Measurements from ENCODE around the gene SLC36A1. TPM values are rescaled to one million over a fixed set of nuclear protein-coding genes. Genes with fewer than 3 reads are reported as not detected.

The SLC36A1 gene
- total RNA-seq, 3 donors from 2014 or later (not counting 1 experiment from before 2014, with no cell fraction given): 10.9 to 16.1 (median 13.0) TPM

DNA sequence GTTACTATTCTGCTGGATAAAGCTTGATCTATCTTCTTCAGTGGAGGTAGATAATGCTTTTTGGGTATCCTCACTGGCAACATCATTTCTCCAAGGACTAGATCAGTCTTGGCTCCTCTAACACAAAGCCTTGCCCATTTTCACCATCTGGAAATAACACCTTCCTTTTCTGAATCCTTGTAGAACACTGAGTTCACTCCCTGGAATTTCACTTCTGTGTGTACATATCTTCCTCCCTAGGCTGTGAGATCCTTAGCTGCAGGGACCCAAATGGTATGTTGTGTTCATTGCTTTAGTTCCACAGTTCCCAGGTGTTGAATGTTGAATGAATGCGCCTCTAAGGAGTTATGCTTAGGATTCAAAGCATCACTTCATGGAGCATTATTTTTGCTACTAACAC lies 16.7 kb upstream of the SLC36A1 start:
- H3K4me3 ChIP-seq (ENCODE audit: low read length): no peak overlapping the region
- intact Hi-C loops (cut with micrococcal nuclease): no loop called here
- WGBS (ENCODE audit: insufficient coverage): 92% methylated on average over 1 of the region's 1 CpG

DNA sequence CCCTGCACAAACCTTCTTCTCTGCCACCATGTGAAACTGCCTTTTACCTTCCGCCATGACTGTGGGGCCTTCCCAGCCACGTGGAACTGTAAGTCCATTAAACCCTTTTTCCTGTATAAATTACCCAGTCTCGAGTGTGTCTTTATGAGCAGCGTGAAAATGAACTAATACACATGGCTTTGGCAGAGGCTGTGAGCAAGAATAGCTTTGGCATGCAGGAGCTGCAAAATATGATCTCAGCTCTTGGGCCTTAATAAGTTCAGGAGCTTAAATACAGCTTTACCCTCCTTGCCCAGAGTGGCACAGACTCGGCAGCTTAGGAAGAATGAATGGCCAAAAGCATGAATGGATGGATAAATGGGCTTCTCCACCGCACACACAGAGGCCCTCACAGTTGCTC lies 15.7 kb upstream of the SLC36A1 start:
- Histone ChIP-seq H3K9me3 (ENCODE audit: control insufficient read depth, insufficient read depth, low read length) (no peaks in the 10 kb centered on the region), H3K36me3 (ENCODE audit: control insufficient read depth, insufficient read depth, low read length) (no peaks in the 10 kb centered on the region), H3K4me1 (ENCODE audit: control insufficient read depth, insufficient read depth, low read length) (no peaks in the 10 kb centered on the region), H3K4me3 (ENCODE audit: low read length) (no peak overlapping the region), H3K27ac (ENCODE audit: low read length) (no peak overlapping the region), H3K27me3 (ENCODE audit: control insufficient read depth, insufficient read depth, low read length) (no peaks in the 10 kb centered on the region)
- Mint-ChIP-seq H3K27ac (no peak overlapping the region), H3K36me3 (no peaks in the 10 kb centered on the region), H3K4me1 (no peaks in the 10 kb centered on the region), H3K27me3 (ENCODE audit: low read depth in 2 of 2) (peaks cover 18% of the 10 kb centered on the region in 2 donors), H3K9me3 (no peaks in the 10 kb centered on the region), H3K4me3 (no peak overlapping the region)
- intact Hi-C loops (cut with micrococcal nuclease): no loop called here
- TF ChIP-seq, protein P1, sequence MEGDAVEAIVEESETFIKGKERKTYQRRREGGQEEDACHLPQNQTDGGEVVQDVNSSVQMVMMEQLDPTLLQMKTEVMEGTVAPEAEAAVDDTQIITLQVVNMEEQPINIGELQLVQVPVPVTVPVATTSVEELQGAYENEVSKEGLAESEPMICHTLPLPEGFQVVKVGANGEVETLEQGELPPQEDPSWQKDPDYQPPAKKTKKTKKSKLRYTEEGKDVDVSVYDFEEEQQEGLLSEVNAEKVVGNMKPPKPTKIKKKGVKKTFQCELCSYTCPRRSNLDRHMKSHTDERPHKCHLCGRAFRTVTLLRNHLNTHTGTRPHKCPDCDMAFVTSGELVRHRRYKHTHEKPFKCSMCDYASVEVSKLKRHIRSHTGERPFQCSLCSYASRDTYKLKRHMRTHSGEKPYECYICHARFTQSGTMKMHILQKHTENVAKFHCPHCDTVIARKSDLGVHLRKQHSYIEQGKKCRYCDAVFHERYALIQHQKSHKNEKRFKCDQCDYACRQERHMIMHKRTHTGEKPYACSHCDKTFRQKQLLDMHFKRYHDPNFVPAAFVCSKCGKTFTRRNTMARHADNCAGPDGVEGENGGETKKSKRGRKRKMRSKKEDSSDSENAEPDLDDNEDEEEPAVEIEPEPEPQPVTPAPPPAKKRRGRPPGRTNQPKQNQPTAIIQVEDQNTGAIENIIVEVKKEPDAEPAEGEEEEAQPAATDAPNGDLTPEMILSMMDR (IDR thresholded peaks at IDR 0.05): no peak
- WGBS (ENCODE audit: insufficient coverage): 81% methylated on average over 6 of the region's 6 CpGs
- ATAC-seq: no peak
- no peak for DNase-seq

More for the DNA sequence above, 16.7 kb upstream of the SLC36A1 start:
- Histone ChIP-seq H3K9me3 (ENCODE audit: control insufficient read depth, insufficient read depth, low read length) (no peaks in the 10 kb centered on the region), H3K36me3 (ENCODE audit: control insufficient read depth, insufficient read depth, low read length) (no peaks in the 10 kb centered on the region), H3K27me3 (ENCODE audit: control insufficient read depth, insufficient read depth, low read length) (no peaks in the 10 kb centered on the region), H3K4me1 (ENCODE audit: control insufficient read depth, insufficient read depth, low read length) (no peaks in the 10 kb centered on the region), H3K27ac (ENCODE audit: low read length) (no peak overlapping the region)
- Mint-ChIP-seq H3K27me3 (ENCODE audit: low read depth in 2 of 2) (peaks cover 21 to 24% of the 10 kb centered on the region in 2 donors), H3K36me3 (no peaks in the 10 kb centered on the region), H3K4me3 (no peak overlapping the region), H3K27ac (no peak overlapping the region), H3K9me3 (no peaks in the 10 kb centered on the region), H3K4me1 (no peaks in the 10 kb centered on the region)
- ATAC-seq (no peak), DNase-seq (no peak)
- TF ChIP-seq, protein P1 (IDR thresholded peaks at IDR 0.05): no peak

DNA sequence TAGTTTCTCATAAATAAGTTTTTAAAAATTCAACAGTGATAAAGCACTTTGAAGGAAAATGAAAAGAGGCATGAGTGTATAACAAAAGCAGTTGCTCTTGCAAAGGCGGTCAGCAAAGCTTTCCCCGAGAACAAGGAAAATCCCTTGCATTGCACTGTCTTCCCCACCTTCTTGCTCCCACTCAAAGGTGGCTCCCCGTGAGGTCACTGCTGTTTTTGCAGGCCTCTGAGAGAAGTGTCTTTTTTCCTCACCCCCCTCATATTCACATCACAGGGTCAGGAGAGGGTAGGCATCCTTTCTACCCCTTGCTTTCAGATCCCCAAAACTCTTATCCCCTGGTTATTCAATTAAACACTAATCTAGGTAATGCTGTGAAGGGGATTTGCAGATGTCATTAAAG lies 15.2 kb upstream of the SLC36A1 start:
- H3K27me3 ChIP-seq (ENCODE audit: control insufficient read depth, insufficient read depth, low read length): no peaks in the 10 kb centered on the region
- TF ChIP-seq, protein P1 (IDR thresholded peaks at IDR 0.05): no peak
- Mint-ChIP-seq H3K9me3 (no peaks in the 10 kb centered on the region), H3K27ac (no peak overlapping the region), H3K27me3 (ENCODE audit: low read depth in 2 of 2) (peaks cover 18 to 23% of the 10 kb centered on the region in 2 donors), H3K36me3 (no peaks in the 10 kb centered on the region), H3K4me3 (no peak overlapping the region), H3K4me1 (no peaks in the 10 kb centered on the region)
- no peak overlapping the region for H3K27ac ChIP-seq (ENCODE audit: low read length)
- no peak overlapping the region for H3K4me3 ChIP-seq (ENCODE audit: low read length)
- DNase-seq (no peak), ATAC-seq (no peak)
- intact Hi-C loops (cut with micrococcal nuclease): no loop called here
- no peaks in the 10 kb centered on the region for H3K36me3 ChIP-seq (ENCODE audit: control insufficient read depth, insufficient read depth, low read length)
- H3K9me3 ChIP-seq (ENCODE audit: control insufficient read depth, insufficient read depth, low read length): no peaks in the 10 kb centered on the region
- 90% methylated on average over 3 of the region's 3 CpGs for WGBS (ENCODE audit: insufficient coverage)
- H3K4me1 ChIP-seq (ENCODE audit: control insufficient read depth, insufficient read depth, low read length): no peaks in the 10 kb centered on the region

DNA sequence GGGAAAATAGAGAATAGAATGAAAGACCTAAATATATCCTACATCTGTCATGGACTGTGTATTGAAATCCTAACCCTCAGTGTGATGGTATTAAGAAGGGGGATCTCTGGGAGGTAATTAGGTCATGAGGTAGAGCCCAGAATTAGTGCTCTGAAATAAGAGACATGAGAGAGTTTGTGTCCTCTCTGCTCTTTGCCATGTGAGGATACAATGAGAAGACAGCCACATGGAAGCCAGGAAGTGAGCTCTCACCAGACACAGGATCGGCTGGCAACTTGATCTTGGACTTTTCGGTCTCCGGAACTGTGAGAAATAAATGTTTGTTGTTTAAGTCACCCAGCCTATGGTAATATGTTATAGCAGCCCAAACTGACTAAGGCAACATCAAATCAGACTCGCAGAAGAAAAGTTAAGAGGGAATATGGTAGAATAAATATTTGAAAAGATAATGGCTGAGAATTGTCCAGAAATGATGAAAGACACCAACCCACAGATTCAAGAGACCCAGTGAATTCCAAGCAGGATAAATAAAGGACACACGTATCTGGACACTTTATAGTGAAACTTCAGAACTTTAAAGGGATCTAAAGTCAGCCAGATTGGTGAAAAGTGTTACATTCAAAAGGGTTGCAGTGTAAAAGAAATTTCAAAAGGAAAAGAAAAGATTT lies 12.7 kb upstream of the SLC36A1 start:
- Mint-ChIP-seq H3K36me3 (no peaks in the 10 kb centered on the region), H3K27ac (no peak overlapping the region), H3K4me1 (no peaks in the 10 kb centered on the region), H3K27me3 (ENCODE audit: low read depth in 2 of 2) (peaks cover 20 to 44% of the 10 kb centered on the region in 2 donors), H3K4me3 (no peak overlapping the region), H3K9me3 (no peaks in the 10 kb centered on the region)
- TF ChIP-seq, protein P1 (IDR thresholded peaks at IDR 0.05): no peak
- Histone ChIP-seq H3K27me3 (ENCODE audit: control insufficient read depth, insufficient read depth, low read length) (no peaks in the 10 kb centered on the region), H3K27ac (ENCODE audit: low read length) (no peak overlapping the region), H3K9me3 (ENCODE audit: control insufficient read depth, insufficient read depth, low read length) (no peaks in the 10 kb centered on the region), H3K4me1 (ENCODE audit: control insufficient read depth, insufficient read depth, low read length) (no peaks in the 10 kb centered on the region), H3K4me3 (ENCODE audit: low read length) (no peak overlapping the region), H3K36me3 (ENCODE audit: control insufficient read depth, insufficient read depth, low read length) (no peaks in the 10 kb centered on the region)
- WGBS (ENCODE audit: insufficient coverage): 96% methylated on average over 5 of the region's 5 CpGs
- ATAC-seq: no peak
- intact Hi-C loops (cut with micrococcal nuclease): no loop called here
- DNase-seq: no peak

All from natural killer cell (primary cell).